ENCODE measurements around the gene IKZF4. TPM values are rescaled to one million over a fixed set of nuclear protein-coding genes. Genes with fewer than 3 reads are reported as not detected.
A peak's percentile ranks its signal among the peaks of the same experiment; 100 is the strongest.

IKZF4 gene
- total and polyA plus RNA-seq, 7 donors: 1.6 to 8.2 (median 5.9) TPM

DNA sequence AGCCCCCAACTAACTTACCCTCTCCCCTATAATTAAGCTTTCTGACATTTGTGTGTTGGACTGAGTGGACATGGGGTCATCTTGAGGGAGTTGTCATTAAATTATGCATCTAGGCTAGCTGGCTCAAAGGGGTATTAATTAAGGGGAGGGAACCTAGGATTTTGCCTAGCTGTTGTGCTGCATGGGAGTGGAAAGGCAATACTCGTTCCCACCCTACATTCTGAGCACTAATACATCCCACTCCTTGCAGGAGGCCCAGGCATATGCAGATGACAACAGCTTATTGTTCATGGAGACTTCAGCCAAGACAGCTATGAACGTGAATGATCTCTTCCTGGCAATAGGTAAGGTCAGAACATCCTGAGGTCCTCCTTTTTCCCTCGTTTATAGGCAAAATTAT, 29.7 kb upstream of the IKZF4 start:
- H3K27me3 ChIP-seq (ENCODE audit: insufficient read depth in 3 of 3, low read length in 2 of 3): no peaks in the 10 kb centered on the region
- WGBS, 3 donors: 82 to 88% (median 87%) methylated on average over 3 of the region's 3 CpGs
- H3K36me3 ChIP-seq (ENCODE audit: insufficient read depth in 1 of 2, low read depth in 1 of 2): peaks cover 13 to 94% of the 10 kb centered on the region in 2 donors
- DNase-seq: no peak
- ATAC-seq: no peak
- H3K9me3 ChIP-seq: no peaks in the 10 kb centered on the region
- intact Hi-C loops (cut with DNase I): loop anchor here in 1 of 2 donors (10.0 kb wide), 1 partner anchor 114 kb away; the partner anchor contains the start of gene PA2G4
- no peak for TF ChIP-seq CTCF (IDR thresholded peaks at IDR 0.05)
- no peak overlapping the region for H3K27ac ChIP-seq
- no peaks in the 10 kb centered on the region for H3K4me1 ChIP-seq
- no peak overlapping the region for H3K4me3 ChIP-seq

GRCh38 chr12:55993230-55993853, 27.5 kb upstream of the IKZF4 start:
- DNase-seq (no peak), ATAC-seq (no peak)
- no peak overlapping the region for H3K27ac ChIP-seq
- no peak for TF ChIP-seq CTCF (IDR thresholded peaks at IDR 0.05)
- intact Hi-C loops (cut with DNase I): loop anchor here in 1 of 2 donors (10.0 kb wide), 1 partner anchor 111 kb away; the partner anchor contains the start of gene PA2G4
- H3K27me3 ChIP-seq (ENCODE audit: insufficient read depth in 3 of 3, low read length in 2 of 3): no peaks in the 10 kb centered on the region
- no peaks in the 10 kb centered on the region for H3K9me3 ChIP-seq
- H3K4me3 ChIP-seq: no peak overlapping the region
- peaks cover 13 to 72% of the 10 kb centered on the region in 2 donors for H3K36me3 ChIP-seq (ENCODE audit: insufficient read depth in 1 of 2, low read depth in 1 of 2)
- H3K4me1 ChIP-seq: peaks cover 9% of the 10 kb centered on the region
- 73 to 81% (median 77%) methylated on average over 4 of the region's 4 CpGs for WGBS, 3 donors

GRCh38 chr12:55995366-55995765, 25.5 kb upstream of the IKZF4 start:
- H3K27me3 ChIP-seq (ENCODE audit: insufficient read depth in 3 of 3, low read length in 2 of 3): no peaks in the 10 kb centered on the region
- H3K4me1 ChIP-seq: peaks cover 13% of the 10 kb centered on the region
- no peaks in the 10 kb centered on the region for H3K9me3 ChIP-seq
- TF ChIP-seq CTCF (IDR thresholded peaks at IDR 0.05): no peak
- DNase-seq: no peak
- intact Hi-C loops (cut with DNase I): loop anchor here in 1 of 2 donors (5.0 to 10.0 kb wide), 2 partner anchors 42 to 109 kb away; partner anchors contain the start of gene PA2G4
- 66 to 80% (median 77%) methylated on average over 8 of the region's 8 CpGs for WGBS, 3 donors
- H3K36me3 ChIP-seq (ENCODE audit: insufficient read depth in 1 of 2, low read depth in 1 of 2): peaks cover 13 to 51% of the 10 kb centered on the region in 2 donors
- no peak for ATAC-seq
- no peak overlapping the region for H3K4me3 ChIP-seq
- H3K27ac ChIP-seq: no peak overlapping the region

DNA sequence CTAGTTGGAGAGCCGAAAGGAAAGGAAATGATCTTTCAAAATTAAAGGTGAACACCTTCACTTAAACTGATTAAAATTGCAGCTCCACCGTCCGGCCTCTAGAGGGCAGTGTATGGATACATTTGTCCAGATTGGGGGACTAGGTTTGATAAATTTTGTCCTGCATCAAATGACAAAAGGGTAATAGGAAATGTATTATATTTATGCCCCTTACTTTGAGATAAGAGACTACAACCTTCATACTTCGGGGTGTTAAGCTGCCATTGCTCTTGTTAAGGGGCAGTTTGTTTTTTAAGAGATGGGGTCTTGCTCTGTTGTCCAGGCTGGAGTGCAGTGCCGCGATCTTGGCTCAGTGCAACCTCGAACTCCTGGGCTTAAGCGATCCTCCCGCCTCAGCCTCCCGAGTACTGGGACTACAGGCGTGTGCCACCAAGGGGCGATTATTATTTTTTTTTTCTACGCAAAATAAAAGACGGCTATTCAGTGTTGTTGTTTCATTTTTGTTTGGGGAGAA, 24.6 kb upstream of the IKZF4 start:
- Histone ChIP-seq H3K4me3 (peak overlapping the region; percentile 68), H3K36me3 (ENCODE audit: insufficient read depth in 1 of 2, low read depth in 1 of 2) (peaks cover 9 to 42% of the 10 kb centered on the region in 2 donors), H3K9me3 (no peaks in the 10 kb centered on the region), H3K4me1 (peaks cover 17% of the 10 kb centered on the region), H3K27ac (peak overlapping the region; percentile 84), H3K27me3 (ENCODE audit: insufficient read depth in 3 of 3, low read length in 2 of 3) (no peaks in the 10 kb centered on the region)
- ATAC-seq (peak; percentile 43 to 75 (median 56)), DNase-seq (peak; percentile 46 to 65)
- intact Hi-C loops (cut with DNase I): loop anchor here (2.0 to 10.0 kb wide), 3 partner anchors 41 to 109 kb away; partner anchors contain the start of genes PA2G4 (in 1 of the 2) and RPS26 (in 1 of the 2)
- WGBS, 3 donors: 21 to 27% (median 21%) methylated on average over 14 of the region's 14 CpGs
- TF ChIP-seq CTCF (IDR thresholded peaks at IDR 0.05): peak; percentile 79
